ENCODE results near the gene FRS3.

GRCh38 chr6:41750374-41750773, 29.3 kb downstream of the FRS3 start:
- no peak for TF ChIP-seq CTCF (conservative IDR thresholded peaks at IDR 0.05; ENCODE audit: low read length)
- no peak for TF ChIP-seq EZH2phosphoT487 (IDR thresholded peaks at IDR 0.05; ENCODE audit: borderline replicate concordance)
